Activated CD4-positive, alpha-beta T cell treated with anti-CD3 and anti-CD28 coated beads, Interleukin-2, amount 50 U/mL, for 16 hours (primary cell): Measurements from ENCODE around the gene PRRC2B.
"Not testable (repeated sequence)": the region's sequence is repeated elsewhere in the genome, so short reads cannot be mapped to it uniquely, and the experiment has no call there.

Experiments used
- DNase-seq: peaks from one replicate; pipeline ENCODE4 v3.0.0-alpha.2; 2020

The PRRC2B gene

GRCh38 chr9:131387394-131387793 lies 6.5 kb upstream of the PRRC2B start:
- no peak for DNase-seq

- no peak for DNase-seq
Measured at GRCh38 chr9:131391020-131391419, 2.9 kb upstream of the PRRC2B start.

- DNase-seq, result no peak
Measured at GRCh38 chr9:131391504-131391903, 2.4 kb upstream of the PRRC2B start.

GRCh38 chr9:131394464-131395156 lies 724 bp downstream of the PRRC2B start:
- DNase-seq, result no peak

GRCh38 chr9:131395157-131396098 lies 1.5 kb downstream of the PRRC2B start:
- DNase-seq, result peak; percentile 77

- not testable (repeated sequence) for DNase-seq
Measured at GRCh38 chr9:131396099-131396479, 2.2 kb downstream of the PRRC2B start.

- no peak for DNase-seq
Measured at GRCh38 chr9:131396626-131397025, 2.7 kb downstream of the PRRC2B start.

- no peak for DNase-seq
Measured at GRCh38 chr9:131397100-131397790, 3.4 kb downstream of the PRRC2B start.

- DNase-seq, result peak; percentile 90
Measured at GRCh38 chr9:131398204-131398603, 4.3 kb downstream of the PRRC2B start.

- no peak for DNase-seq
Measured at GRCh38 chr9:131399972-131400371, 6.1 kb downstream of the PRRC2B start.

- no peak for DNase-seq
Measured at GRCh38 chr9:131400627-131401026, 6.7 kb downstream of the PRRC2B start.

- no peak for DNase-seq
Measured at GRCh38 chr9:131402073-131402472, 8.2 kb downstream of the PRRC2B start.

GRCh38 chr9:131402738-131403492 lies 9.0 kb downstream of the PRRC2B start:
- no peak for DNase-seq

GRCh38 chr9:131403493-131403773 lies 9.5 kb downstream of the PRRC2B start:
- no peak for DNase-seq

GRCh38 chr9:131404581-131404980 lies 10.7 kb downstream of the PRRC2B start:
- DNase-seq, result no peak

- no peak for DNase-seq
Measured at GRCh38 chr9:131404987-131405386, 11.1 kb downstream of the PRRC2B start.

- DNase-seq, result no peak
Measured at GRCh38 chr9:131405428-131405827, 11.5 kb downstream of the PRRC2B start.

- no peak for DNase-seq
Measured at GRCh38 chr9:131405858-131406537, 12.1 kb downstream of the PRRC2B start.

- DNase-seq, result no peak
Measured at GRCh38 chr9:131406563-131407436, 12.9 kb downstream of the PRRC2B start.

- no peak for DNase-seq
Measured at GRCh38 chr9:131407717-131408195, 13.9 kb downstream of the PRRC2B start.

GRCh38 chr9:131409458-131409992 lies 15.6 kb downstream of the PRRC2B start:
- DNase-seq, result no peak
